H1 (cell line): Measurements from ENCODE around the gene DYNLT2.

Experiments
- GTF2F1 ChIP-seq: IDR thresholded peaks from 2 replicates; pipeline ENCODE4 v1.6.1; 2012; ENCODE audit warnings: low read depth, low read length, improper control_type of control experiment, borderline replicate concordance
- POLR2A ChIP-seq, 2 experiments: IDR thresholded peaks; 1 replicate in 1 of 2; 2 replicates in 1 of 2; pipeline ENCODE4 v1.6.1; 2011; ENCODE audit warnings: low read depth in 2 of 2, low read length in 2 of 2, mild to moderate bottlenecking in 2 of 2; ENCODE audit errors: control extremely low read depth in 1 of 2
- RFX5 ChIP-seq: IDR thresholded peaks from 2 replicates; pipeline ENCODE4 v1.6.1; 2011; ENCODE audit warnings: low read depth, low read length, improper control_type of control experiment, borderline replicate concordance
- TF ChIP-seq, protein P1 (sequence below), 3 experiments: IDR thresholded peaks; 1 replicate in 2 of 3; 2 replicates in 1 of 3; pipeline versions ENCODE4 v1.5.1 to v1.6.1; 2011; ENCODE audit warnings: low read length in 3 of 3, mild to moderate bottlenecking in 3 of 3, inconsistent platforms in 2 of 3, low read depth in 1 of 3, moderate library complexity in 1 of 3; ENCODE audit not compliant: insufficient read depth in 1 of 3; ENCODE audit errors: control extremely low read depth in 1 of 3

DNA sequence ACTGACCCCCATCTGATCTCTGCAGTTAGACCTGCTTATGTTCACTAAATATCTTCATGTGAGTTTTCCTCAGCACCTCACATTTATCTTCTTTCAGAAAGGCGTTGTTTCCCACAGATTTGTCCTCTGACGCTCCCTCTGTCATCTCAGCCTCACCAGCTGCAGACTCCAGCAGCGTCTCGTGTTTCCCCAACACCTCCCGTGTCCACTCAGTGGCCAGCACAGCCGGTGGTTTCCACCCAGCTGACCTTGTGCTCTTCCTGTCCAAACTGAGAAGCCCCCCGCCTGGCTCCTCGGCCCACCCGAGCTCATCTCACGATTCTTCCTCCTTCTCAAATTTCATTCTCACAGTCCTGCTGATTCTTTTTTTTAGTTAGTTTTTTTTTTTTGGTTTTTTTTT, 12.5 kb upstream of the DYNLT2 start:
- TF ChIP-seq, protein P1, sequence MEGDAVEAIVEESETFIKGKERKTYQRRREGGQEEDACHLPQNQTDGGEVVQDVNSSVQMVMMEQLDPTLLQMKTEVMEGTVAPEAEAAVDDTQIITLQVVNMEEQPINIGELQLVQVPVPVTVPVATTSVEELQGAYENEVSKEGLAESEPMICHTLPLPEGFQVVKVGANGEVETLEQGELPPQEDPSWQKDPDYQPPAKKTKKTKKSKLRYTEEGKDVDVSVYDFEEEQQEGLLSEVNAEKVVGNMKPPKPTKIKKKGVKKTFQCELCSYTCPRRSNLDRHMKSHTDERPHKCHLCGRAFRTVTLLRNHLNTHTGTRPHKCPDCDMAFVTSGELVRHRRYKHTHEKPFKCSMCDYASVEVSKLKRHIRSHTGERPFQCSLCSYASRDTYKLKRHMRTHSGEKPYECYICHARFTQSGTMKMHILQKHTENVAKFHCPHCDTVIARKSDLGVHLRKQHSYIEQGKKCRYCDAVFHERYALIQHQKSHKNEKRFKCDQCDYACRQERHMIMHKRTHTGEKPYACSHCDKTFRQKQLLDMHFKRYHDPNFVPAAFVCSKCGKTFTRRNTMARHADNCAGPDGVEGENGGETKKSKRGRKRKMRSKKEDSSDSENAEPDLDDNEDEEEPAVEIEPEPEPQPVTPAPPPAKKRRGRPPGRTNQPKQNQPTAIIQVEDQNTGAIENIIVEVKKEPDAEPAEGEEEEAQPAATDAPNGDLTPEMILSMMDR (IDR thresholded peaks at IDR 0.05; ENCODE audit: control extremely low read depth in 1 of 3, insufficient read depth in 1 of 3, low read depth in 1 of 3, low read length in 3 of 3): no peak
- no peak for TF ChIP-seq POLR2A (IDR thresholded peaks at IDR 0.05; ENCODE audit: control extremely low read depth in 1 of 2, low read depth in 2 of 2, low read length in 2 of 2)
- no peak for TF ChIP-seq GTF2F1
- no peak for TF ChIP-seq RFX5
